Fibroblast of mammary gland (primary cell): ENCODE measurements around the gene AKAP7.

ENCODE experiments used
- DNase-seq: peaks from one replicate; pipeline ENCODE4 v3.0.0-alpha.2; 2010; ENCODE audit warnings: low read depth
- H3K4me3 ChIP-seq: 2 replicates; pipeline ENCODE4 v1.5.1; 2011; ENCODE audit warnings: low read depth, mild to moderate bottlenecking, low read length, moderate library complexity; ENCODE audit not compliant: control insufficient read depth
- CTCF ChIP-seq: conservative IDR thresholded peaks from 2 replicates; pipeline ENCODE4 v1.5.1; 2011; ENCODE audit warnings: low read depth, low read length, inconsistent platforms; ENCODE audit not compliant: control insufficient read depth, insufficient read depth

The AKAP7 gene

GRCh38 chr6:131282365-131282764 lies 147.1 kb downstream of the AKAP7 start:
- TF ChIP-seq CTCF, result no peak
- no peak for DNase-seq
- H3K4me3 ChIP-seq, result no peak overlapping the region

GRCh38 chr6:131283466-131284175 lies 148.4 kb downstream of the AKAP7 start:
- H3K4me3 ChIP-seq, result no peak overlapping the region
- DNase-seq, result no peak
- TF ChIP-seq CTCF, result no peak

GRCh38 chr6:131285548-131285947 lies 150.3 kb downstream of the AKAP7 start:
- TF ChIP-seq CTCF, result no peak
- no peak for DNase-seq
- H3K4me3 ChIP-seq, result no peak overlapping the region

GRCh38 chr6:131286469-131287040 lies 151.3 kb downstream of the AKAP7 start:
- H3K4me3 ChIP-seq, result no peak overlapping the region
- TF ChIP-seq CTCF, result no peak
- no peak for DNase-seq

GRCh38 chr6:131288214-131288613 lies 152.9 kb downstream of the AKAP7 start:
- TF ChIP-seq CTCF, result no peak
- H3K4me3 ChIP-seq, result no peak overlapping the region
- no peak for DNase-seq

- no peak overlapping the region for H3K4me3 ChIP-seq
- DNase-seq, result no peak
- no peak for TF ChIP-seq CTCF
Observed at GRCh38 chr6:131290955-131291354, 155.7 kb downstream of the AKAP7 start.
